ENCODE results near the gene PPM1J. TPM values are rescaled to one million over a fixed set of nuclear protein-coding genes. Genes with fewer than 3 reads are reported as not detected.
A peak's percentile ranks its signal among the peaks of the same experiment; 100 is the strongest.
"Not testable (repeated sequence)": the region's sequence is repeated elsewhere in the genome, so short reads cannot be mapped to it uniquely, and the experiment has no call there.

Gene PPM1J
- total RNA-seq, 1 donor from 2014 or later: 10.7 TPM

- DNase-seq (ENCODE audit: low spot score): no peak
- intact Hi-C loops (cut with DNase I): no loop called here
Observed at GRCh38 chr1:112722601-112723510, 7.7 kb upstream of the PPM1J start.

DNA sequence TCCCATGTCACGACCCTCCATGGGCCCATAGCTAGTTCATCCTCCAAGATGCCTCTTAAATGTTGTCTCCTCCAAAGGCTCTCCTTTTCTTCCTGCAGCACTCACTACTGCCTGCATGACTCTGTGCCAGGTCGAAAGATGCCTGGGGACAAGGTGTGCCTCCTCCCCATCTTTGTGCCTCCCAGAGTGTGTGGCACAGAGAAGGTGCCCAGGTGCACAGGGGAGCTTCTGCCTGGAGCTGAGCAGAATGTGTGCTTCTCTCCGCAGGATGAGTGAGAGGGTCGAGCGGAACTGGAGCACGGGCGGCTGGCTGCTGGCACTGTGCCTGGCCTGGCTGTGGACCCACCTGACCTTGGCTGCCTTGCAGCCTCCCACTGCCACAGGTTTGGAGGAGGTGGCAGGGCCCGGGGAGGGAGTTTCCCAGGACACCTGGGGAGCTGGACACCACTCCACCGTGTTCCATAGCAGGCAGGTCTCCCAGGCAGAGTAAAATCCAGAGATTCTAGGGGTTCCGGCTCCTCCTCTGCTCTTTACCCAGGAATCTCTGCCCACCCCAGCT, 6.9 kb upstream of the PPM1J start:
- intact Hi-C loops (cut with DNase I): no loop called here
- no peak for DNase-seq (ENCODE audit: low spot score)

DNA sequence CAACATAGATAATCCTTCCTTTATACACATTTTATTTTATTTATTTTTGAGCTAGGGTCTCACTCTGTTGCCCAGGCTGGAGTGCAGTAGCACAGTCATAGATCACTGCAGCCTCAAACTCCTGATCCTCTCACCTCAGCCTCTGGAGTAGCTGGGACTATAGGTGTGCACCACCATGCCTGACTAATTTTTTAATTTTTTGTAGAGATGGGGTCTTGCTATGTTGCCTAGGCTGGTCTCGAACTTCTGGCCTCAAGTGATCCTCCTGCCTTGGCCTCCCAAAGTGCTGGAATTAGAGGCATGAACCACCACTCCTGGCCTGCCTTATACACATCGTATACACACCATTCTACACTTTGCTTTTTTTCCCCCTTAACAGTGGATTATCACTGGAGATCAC, 6.2 kb upstream of the PPM1J start:
- intact Hi-C loops (cut with DNase I): not testable (repeated sequence)

DNA sequence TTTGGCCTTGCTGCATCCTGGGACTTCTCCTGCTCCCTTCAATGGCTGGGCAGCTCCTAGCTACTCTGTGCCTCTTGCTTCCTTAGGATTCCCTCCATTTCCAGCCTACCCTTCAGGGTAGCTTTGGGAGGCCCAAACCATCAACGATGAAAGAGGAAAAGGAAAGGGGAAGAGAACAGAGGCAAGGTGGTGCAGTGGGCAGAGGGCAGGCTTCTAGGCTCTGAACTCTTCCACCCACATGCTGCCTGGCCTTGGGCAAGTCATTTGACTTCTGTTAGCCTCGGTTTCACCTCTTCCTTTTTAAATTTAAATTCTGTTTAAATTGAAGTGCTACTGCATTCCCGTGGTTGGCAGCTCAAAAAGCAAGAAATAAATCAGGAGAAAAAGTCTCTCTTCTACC, 5.7 kb upstream of the PPM1J start:
- DNase-seq (ENCODE audit: low spot score): no peak
- intact Hi-C loops (cut with DNase I): no loop called here

More for the DNA sequence above, 6.2 kb upstream of the PPM1J start:
- DNase-seq (ENCODE audit: low spot score): not testable (repeated sequence)

DNA sequence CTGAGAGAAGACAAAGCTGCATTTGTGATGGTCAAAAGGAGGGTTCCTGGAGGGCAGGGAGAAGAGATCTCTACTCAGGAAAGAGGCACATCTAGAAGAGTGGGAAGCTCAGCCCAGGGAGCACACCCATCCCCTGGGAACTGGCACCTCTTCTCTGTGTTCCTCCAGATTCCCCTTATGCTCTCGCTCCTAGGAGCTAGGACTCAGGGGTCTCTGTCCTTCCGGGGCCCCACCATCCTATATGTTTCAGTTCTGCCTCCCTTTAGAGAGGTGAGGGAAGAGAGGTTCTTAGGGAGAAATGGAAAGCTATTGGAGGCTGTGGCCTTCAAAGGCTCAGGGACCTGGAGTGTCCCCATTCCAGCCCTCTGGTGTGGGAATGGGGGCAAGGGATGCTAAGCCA, 4.6 kb upstream of the PPM1J start:
- intact Hi-C loops (cut with DNase I): loop anchor here (5.0 kb wide), 2 partner anchors 158 to 238 kb away; partner anchors contain the start of gene SLC16A1
- no peak for DNase-seq (ENCODE audit: low spot score)

DNA sequence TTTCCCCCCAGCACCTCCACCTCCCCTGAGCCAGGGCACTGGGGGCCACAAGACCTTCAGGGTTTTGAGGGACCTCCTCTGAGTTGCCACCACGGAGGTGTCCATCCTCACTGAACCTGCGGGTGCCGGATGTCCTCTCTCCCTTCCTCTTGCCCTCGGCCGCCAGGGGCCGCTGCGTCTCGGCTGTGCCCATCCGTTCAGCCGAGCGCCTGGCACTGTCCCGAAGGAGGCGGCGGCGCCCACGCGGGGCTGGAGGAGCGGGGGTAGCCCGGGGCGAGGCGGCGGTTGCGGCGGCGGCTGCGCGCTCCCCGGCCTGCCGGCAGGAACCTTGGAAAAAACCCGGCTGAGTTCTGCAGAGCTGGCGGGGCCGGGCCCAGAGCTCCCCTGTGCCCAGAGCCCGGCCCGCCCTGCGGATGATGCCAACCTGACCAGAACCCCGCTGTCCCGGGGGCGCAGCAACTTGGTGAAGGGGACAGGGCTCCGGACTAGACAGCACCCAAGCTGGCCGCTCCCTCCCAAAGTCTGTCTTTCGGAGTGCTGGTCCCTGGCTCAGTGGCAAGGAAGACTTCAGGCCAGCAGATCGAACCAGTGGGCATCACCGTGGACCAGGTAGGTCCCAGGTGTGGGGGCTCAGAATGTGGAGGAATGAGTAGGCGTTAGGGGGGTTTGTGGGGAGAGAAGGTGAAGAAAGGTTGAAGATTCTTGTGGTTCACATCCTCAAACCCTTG, 3.7 kb upstream of the PPM1J start:
- peak; percentile 92 for DNase-seq (ENCODE audit: low spot score)
- intact Hi-C loops (cut with DNase I): loop anchor here (1.0 to 5.0 kb wide), 3 partner anchors 85 to 238 kb away; partner anchors contain the start of gene SLC16A1

- intact Hi-C loops (cut with DNase I): loop anchor here (2.0 to 5.0 kb wide), 3 partner anchors 160 to 355 kb away; partner anchors contain the start of genes LRIG2 and SLC16A1
- DNase-seq (ENCODE audit: low spot score): no peak
Observed at GRCh38 chr1:112717263-112717873, 2.2 kb upstream of the PPM1J start.

DNA sequence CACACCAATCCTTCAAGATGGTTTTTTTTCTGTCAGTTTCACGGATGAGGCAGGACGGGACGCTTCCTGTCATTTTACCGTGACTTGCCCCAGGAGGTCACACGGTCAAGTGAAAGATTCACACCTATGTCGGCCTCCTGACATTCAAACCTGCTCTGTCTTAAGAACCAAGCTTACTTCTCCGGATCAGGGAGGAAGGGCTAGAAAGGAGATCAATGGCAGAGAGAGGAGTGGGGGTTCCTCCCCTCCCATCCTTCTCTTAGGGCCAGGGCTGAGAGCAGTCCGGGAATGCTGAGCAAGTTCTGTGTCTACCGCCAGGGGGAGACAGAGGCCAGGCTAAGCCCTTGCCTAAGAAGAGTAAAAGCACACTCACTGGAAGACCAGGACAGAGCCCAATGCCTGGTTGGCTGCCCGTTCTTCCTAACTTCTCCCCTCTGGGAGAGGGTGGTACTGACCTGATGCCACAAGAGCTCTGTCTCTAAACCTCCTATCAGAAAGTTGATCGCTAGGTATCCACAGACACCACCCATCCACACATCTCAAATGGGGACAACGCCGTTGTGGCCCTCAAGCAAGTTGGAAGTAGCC, 1.1 kb upstream of the PPM1J start:
- DNase-seq (ENCODE audit: low spot score): peak; percentile 91
- intact Hi-C loops (cut with DNase I): loop anchor here (1.0 to 5.0 kb wide), 4 partner anchors 161 to 357 kb away; partner anchors contain the start of genes LRIG2 and SLC16A1

- intact Hi-C loops (cut with DNase I): loop anchor here (1.0 to 5.0 kb wide), 4 partner anchors 14 to 324 kb away; partner anchors contain the start of gene SLC16A1
- peak; percentile 76 for DNase-seq (ENCODE audit: low spot score)
Observed at GRCh38 chr1:112714313-112715263, 544 bp downstream of the PPM1J start.

DNA sequence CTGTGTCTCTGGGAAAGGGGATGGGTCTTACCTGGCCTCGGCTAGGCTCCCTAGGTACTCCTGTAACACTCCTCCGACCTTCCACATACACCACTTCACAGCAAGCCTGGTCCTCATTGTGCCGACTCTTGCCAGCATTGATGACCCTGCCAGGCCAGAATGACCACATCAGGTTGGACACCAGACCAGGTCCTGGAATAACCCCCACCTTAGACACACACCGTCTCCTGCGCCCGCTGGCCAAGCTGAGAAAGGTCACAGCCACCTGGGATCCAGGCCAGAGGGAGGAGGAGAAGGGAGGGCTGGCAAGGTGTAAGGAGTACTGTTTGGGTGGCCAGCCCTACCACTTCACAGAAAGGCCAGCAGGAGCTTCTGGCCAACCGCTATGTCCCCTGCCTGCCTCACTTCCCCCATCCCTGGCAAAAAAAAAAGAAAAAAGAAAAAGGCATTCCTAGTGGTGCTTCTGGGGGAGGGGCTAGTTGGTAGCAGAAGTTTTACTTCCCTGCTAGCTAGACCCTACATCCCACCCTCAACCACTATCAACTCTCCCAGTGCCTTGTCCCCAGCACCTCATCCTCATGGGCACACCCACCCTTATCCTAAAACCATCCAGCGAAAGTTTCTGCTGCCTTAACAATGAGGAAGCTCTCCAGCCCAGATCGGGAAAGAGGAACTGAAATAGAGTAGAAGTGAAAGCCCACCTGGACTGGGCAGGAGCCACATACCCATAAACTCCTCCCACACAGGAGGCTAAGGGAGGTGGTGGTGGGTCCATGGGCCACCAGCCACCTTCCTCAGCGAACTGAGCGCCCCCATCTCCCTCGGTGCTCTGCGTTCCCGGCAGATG, 1.4 kb downstream of the PPM1J start:
- peak; percentile 73 for DNase-seq (ENCODE audit: low spot score)
- intact Hi-C loops (cut with DNase I): loop anchor here (2.0 kb wide), 1 partner anchor 323 kb away; no protein-coding TSS in a partner anchor

- intact Hi-C loops (cut with DNase I): no loop called here
- DNase-seq (ENCODE audit: low spot score): peak; percentile 68
Observed at GRCh38 chr1:112712701-112713128, 2.4 kb downstream of the PPM1J start.

- peak; percentile 59 for DNase-seq (ENCODE audit: low spot score)
- intact Hi-C loops (cut with DNase I): no loop called here
Observed at GRCh38 chr1:112712191-112712590, 2.9 kb downstream of the PPM1J start.

DNA sequence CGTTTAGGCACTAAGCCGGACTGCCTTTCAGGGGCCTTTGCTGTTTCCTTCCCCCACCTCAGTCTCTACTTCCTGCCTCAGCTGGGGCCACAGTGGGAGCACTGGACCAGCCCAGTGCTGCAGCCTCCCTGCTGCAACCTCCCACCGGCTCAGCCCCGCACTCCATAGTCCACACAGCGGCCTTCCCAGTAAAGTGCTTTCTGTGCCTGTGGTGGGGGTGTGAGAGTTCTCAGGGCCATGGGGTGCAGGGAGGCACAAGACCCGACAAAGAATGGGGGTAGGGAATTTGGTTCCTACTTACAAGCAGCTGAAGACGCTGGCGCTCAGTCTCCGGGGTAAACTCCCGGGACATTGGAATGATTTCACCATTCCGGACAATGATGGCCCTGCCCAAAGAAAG, 3.5 kb downstream of the PPM1J start:
- DNase-seq (ENCODE audit: low spot score): peak; percentile 60
- intact Hi-C loops (cut with DNase I): no loop called here

DNA sequence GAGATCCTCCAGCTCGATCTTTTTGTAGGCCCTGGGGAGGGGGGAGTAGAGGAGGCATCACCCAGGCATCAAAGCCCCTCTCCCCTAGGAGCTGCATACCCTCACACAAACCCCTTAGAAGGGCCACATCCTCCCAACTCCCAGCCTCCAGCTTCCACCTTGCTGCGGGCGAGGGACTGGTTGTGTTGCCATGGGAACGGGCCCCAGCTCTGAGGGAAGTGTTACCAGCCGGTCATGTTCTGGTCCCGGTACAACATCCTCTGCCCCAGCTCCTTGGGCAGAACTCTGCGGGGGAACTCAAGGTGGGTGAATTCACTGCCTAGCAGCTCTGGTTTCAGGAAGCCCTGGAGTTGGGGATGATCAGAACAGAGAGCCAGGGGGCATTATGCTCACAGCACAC, 4.1 kb downstream of the PPM1J start:
- intact Hi-C loops (cut with DNase I): no loop called here
- DNase-seq (ENCODE audit: low spot score): peak; percentile 59

DNA sequence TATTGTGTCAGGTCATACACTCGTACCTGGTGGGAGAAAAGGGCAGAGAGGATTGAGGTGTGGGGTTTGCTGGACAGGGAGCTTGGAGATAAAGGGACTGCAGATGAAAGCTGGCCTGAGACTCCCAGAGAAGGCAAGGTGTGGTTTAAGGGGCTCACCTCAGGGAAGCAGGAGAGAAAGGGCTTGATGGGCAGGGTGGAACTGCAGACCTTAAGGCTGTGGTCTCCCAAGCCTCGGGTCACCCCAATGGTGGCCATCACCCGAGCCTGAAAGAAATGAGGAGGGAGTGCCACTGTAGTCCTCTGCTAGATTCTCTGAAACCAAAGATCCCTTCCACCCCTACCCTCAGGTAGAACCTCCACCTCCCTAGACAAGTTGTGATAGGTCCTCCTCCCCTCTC, 4.5 kb downstream of the PPM1J start:
- intact Hi-C loops (cut with DNase I): no loop called here
- peak; percentile 9 for DNase-seq (ENCODE audit: low spot score)

DNA sequence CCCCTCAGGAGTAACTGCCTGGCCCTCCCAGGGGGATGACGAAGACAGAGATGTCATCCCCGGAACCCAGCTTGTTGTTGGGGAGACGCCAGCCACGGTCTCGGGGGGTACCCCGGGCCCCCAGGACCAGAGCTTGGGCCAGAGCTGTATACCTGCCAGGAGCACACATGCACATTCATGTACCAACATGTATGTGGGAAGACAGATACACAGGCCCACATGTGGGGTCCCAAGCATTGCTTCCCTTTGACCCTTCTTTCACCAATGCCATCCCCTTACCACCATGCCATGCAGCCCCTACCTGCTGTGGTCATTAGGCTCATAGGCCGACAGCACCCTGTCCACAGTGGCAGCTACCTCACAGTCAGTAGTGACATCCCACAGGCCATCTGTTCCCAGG, 5.0 kb downstream of the PPM1J start:
- intact Hi-C loops (cut with DNase I): no loop called here

GRCh38 chr1:112708489-112708888, 6.6 kb downstream of the PPM1J start:
- DNase-seq (ENCODE audit: low spot score): no peak

More for the DNA sequence above, 5.0 kb downstream of the PPM1J start:
- no peak for DNase-seq (ENCODE audit: low spot score)

More at GRCh38 chr1:112708489-112708888, 6.6 kb downstream of the PPM1J start:
- intact Hi-C loops (cut with DNase I): no loop called here

Measured in cardiac septum (tissue), 1 donor.